GM06990 (cell line): Measurements from ENCODE around the gene MPV17L2.

Experiments used
- DNase-seq: peaks from one replicate; pipeline ENCODE4 v3.0.0-alpha.2; 2011; ENCODE audit not compliant: insufficient read length; ENCODE audit errors: extremely low read depth
- H3K27me3 ChIP-seq: replicated peaks from 2 replicates; pipeline ENCODE4 v1.6.0; 2011; ENCODE audit warnings: low read length; ENCODE audit not compliant: control insufficient read depth, insufficient read depth
- H3K36me3 ChIP-seq: 2 replicates; pipeline ENCODE4 v1.5.1; 2011; ENCODE audit warnings: low read length; ENCODE audit not compliant: control insufficient read depth, insufficient read depth
- H3K4me3 ChIP-seq: replicated peaks from 2 replicates; pipeline ENCODE4 v1.5.1; 2011; ENCODE audit warnings: low read depth, mild to moderate bottlenecking, control low read depth, low read length
- CTCF ChIP-seq: IDR thresholded peaks from 2 replicates; pipeline ENCODE4 v1.5.1; 2011; ENCODE audit warnings: low read length, control low read depth, mild to moderate bottlenecking, inconsistent platforms; ENCODE audit not compliant: insufficient read depth, poor library complexity, severe bottlenecking

The MPV17L2 gene

GRCh38 chr19:18218600-18218999 lies 25.6 kb downstream of the MPV17L2 start:
- no peaks in the 10 kb centered on the region for H3K27me3 ChIP-seq
- DNase-seq, result no peak
- H3K36me3 ChIP-seq, result no peaks in the 10 kb centered on the region
- TF ChIP-seq CTCF, result no peak
- H3K4me3 ChIP-seq, result no peak overlapping the region

- Histone ChIP-seq H3K27me3 (no peaks in the 10 kb centered on the region), H3K4me3 (no peak overlapping the region), H3K36me3 (no peaks in the 10 kb centered on the region)
- DNase-seq, result no peak
- no peak for TF ChIP-seq CTCF
These were observed 27.1 kb downstream of the MPV17L2 start for GRCh38 chr19:18219911-18220631.

- DNase-seq, result no peak
- Histone ChIP-seq H3K27me3 (no peaks in the 10 kb centered on the region; the same call in 1 of the 2 replicates), H3K4me3 (no peak overlapping the region), H3K36me3 (no peaks in the 10 kb centered on the region)
- no peak for TF ChIP-seq CTCF
These were observed 27.7 kb downstream of the MPV17L2 start for GRCh38 chr19:18220632-18221275.

- no peak for TF ChIP-seq CTCF
- Histone ChIP-seq H3K4me3 (no peak overlapping the region), H3K36me3 (no peaks in the 10 kb centered on the region), H3K27me3 (no peaks in the 10 kb centered on the region; the same call in 1 of the 2 replicates)
- no peak for DNase-seq
These were observed 29.1 kb downstream of the MPV17L2 start for GRCh38 chr19:18221815-18222725.

GRCh38 chr19:18223860-18224524 lies 31.0 kb downstream of the MPV17L2 start:
- H3K27me3 ChIP-seq, result no peaks in the 10 kb centered on the region; the same call in 1 of the 2 replicates
- no peaks in the 10 kb centered on the region for H3K36me3 ChIP-seq
- peak; percentile 74 for DNase-seq
- H3K4me3 ChIP-seq, result peak overlapping the region; percentile 58
- no peak for TF ChIP-seq CTCF
